ENCODE results near the gene COG4.
"Not testable (repeated sequence)": the region's sequence is repeated elsewhere in the genome, so short reads cannot be mapped to it uniquely, and the experiment has no call there.

Gene COG4

GRCh38 chr16:70553645-70554044, 30.3 kb upstream of the COG4 start:
- DNase-seq (ENCODE audit: insufficient read length) (no peak), FAIRE-seq (no peak)
- TF ChIP-seq TAF1 (IDR thresholded peaks at IDR 0.05; ENCODE audit: borderline replicate concordance, low read depth, low read length) (no peak), POLR2AphosphoS5 (IDR thresholded peaks at IDR 0.05; ENCODE audit: low read depth, low read length) (no peak), POLR2A (IDR thresholded peaks at IDR 0.05; ENCODE audit: low read depth, low read length) (no peak)

GRCh38 chr16:70552675-70553074, 29.3 kb upstream of the COG4 start:
- TF ChIP-seq POLR2AphosphoS5 (IDR thresholded peaks at IDR 0.05; ENCODE audit: low read depth, low read length) (no peak), POLR2A (IDR thresholded peaks at IDR 0.05; ENCODE audit: low read depth, low read length) (no peak), TAF1 (IDR thresholded peaks at IDR 0.05; ENCODE audit: borderline replicate concordance, low read depth, low read length) (no peak)
- DNase-seq (ENCODE audit: insufficient read length) (no peak), FAIRE-seq (no peak)

GRCh38 chr16:70551788-70552187, 28.4 kb upstream of the COG4 start:
- TF ChIP-seq POLR2AphosphoS5 (IDR thresholded peaks at IDR 0.05; ENCODE audit: low read depth, low read length) = no peak
- TF ChIP-seq TAF1 (IDR thresholded peaks at IDR 0.05; ENCODE audit: borderline replicate concordance, low read depth, low read length) = no peak
- TF ChIP-seq POLR2A (IDR thresholded peaks at IDR 0.05; ENCODE audit: low read depth, low read length) = no peak
- DNase-seq (ENCODE audit: insufficient read length) (no peak), FAIRE-seq (no peak)

GRCh38 chr16:70550082-70550481, 26.7 kb upstream of the COG4 start:
- FAIRE-seq (no peak), DNase-seq (ENCODE audit: insufficient read length) (no peak)
- no peak for TF ChIP-seq POLR2A (IDR thresholded peaks at IDR 0.05; ENCODE audit: low read depth, low read length)
- TF ChIP-seq TAF1 (IDR thresholded peaks at IDR 0.05; ENCODE audit: borderline replicate concordance, low read depth, low read length) = no peak
- TF ChIP-seq POLR2AphosphoS5 (IDR thresholded peaks at IDR 0.05; ENCODE audit: low read depth, low read length) = no peak

- DNase-seq (ENCODE audit: insufficient read length) (no peak), FAIRE-seq (no peak)
- TF ChIP-seq POLR2AphosphoS5 (IDR thresholded peaks at IDR 0.05; ENCODE audit: low read depth, low read length) = no peak
- no peak for TF ChIP-seq POLR2A (IDR thresholded peaks at IDR 0.05; ENCODE audit: low read depth, low read length)
- no peak for TF ChIP-seq TAF1 (IDR thresholded peaks at IDR 0.05; ENCODE audit: borderline replicate concordance, low read depth, low read length)
Measured at GRCh38 chr16:70548936-70549335, 25.6 kb upstream of the COG4 start.

- no peak for FAIRE-seq
- DNase-seq (ENCODE audit: insufficient read length) = no peak
- TF ChIP-seq POLR2A (IDR thresholded peaks at IDR 0.05; ENCODE audit: low read depth, low read length) (peak; percentile 18; the same call in 1 of the 2 replicates), TAF1 (IDR thresholded peaks at IDR 0.05; ENCODE audit: borderline replicate concordance, low read depth, low read length) (no peak), POLR2AphosphoS5 (IDR thresholded peaks at IDR 0.05; ENCODE audit: low read depth, low read length) (no peak)
Measured at GRCh38 chr16:70544548-70544947, 21.2 kb upstream of the COG4 start.

- DNase-seq (ENCODE audit: insufficient read length) (no peak), FAIRE-seq (no peak)
- no peak for TF ChIP-seq POLR2A (IDR thresholded peaks at IDR 0.05; ENCODE audit: low read depth, low read length)
- TF ChIP-seq POLR2AphosphoS5 (IDR thresholded peaks at IDR 0.05; ENCODE audit: low read depth, low read length) = no peak
- TF ChIP-seq TAF1 (IDR thresholded peaks at IDR 0.05; ENCODE audit: borderline replicate concordance, low read depth, low read length) = no peak
Measured at GRCh38 chr16:70540994-70541393, 17.6 kb upstream of the COG4 start.

GRCh38 chr16:70534971-70535370, 11.6 kb upstream of the COG4 start:
- no peak for TF ChIP-seq TAF1 (IDR thresholded peaks at IDR 0.05; ENCODE audit: borderline replicate concordance, low read depth, low read length)
- TF ChIP-seq POLR2AphosphoS5 (IDR thresholded peaks at IDR 0.05; ENCODE audit: low read depth, low read length) = no peak
- TF ChIP-seq POLR2A (IDR thresholded peaks at IDR 0.05; ENCODE audit: low read depth, low read length) = no peak
- no peak for FAIRE-seq
- DNase-seq (ENCODE audit: insufficient read length) = no peak

- DNase-seq (ENCODE audit: insufficient read length); FAIRE-seq: not testable (repeated sequence)
Measured at GRCh38 chr16:70529954-70530353, 6.6 kb upstream of the COG4 start.

GRCh38 chr16:70529051-70529777, 5.9 kb upstream of the COG4 start:
- DNase-seq (ENCODE audit: insufficient read length) = no peak
- no peak for TF ChIP-seq POLR2AphosphoS5 (IDR thresholded peaks at IDR 0.05; ENCODE audit: low read depth, low read length)
- no peak for TF ChIP-seq TAF1 (IDR thresholded peaks at IDR 0.05; ENCODE audit: borderline replicate concordance, low read depth, low read length)
- FAIRE-seq = no peak

GRCh38 chr16:70527315-70527996, 4.1 kb upstream of the COG4 start:
- TF ChIP-seq POLR2AphosphoS5 (IDR thresholded peaks at IDR 0.05; ENCODE audit: low read depth, low read length) (no peak), TAF1 (IDR thresholded peaks at IDR 0.05; ENCODE audit: borderline replicate concordance, low read depth, low read length) (no peak), POLR2A (IDR thresholded peaks at IDR 0.05; ENCODE audit: low read depth, low read length) (no peak)
- DNase-seq (ENCODE audit: insufficient read length) (no peak), FAIRE-seq (no peak)

- DNase-seq (ENCODE audit: insufficient read length) (no peak), FAIRE-seq (no peak)
- TF ChIP-seq POLR2AphosphoS5 (IDR thresholded peaks at IDR 0.05; ENCODE audit: low read depth, low read length) (no peak), TAF1 (IDR thresholded peaks at IDR 0.05; ENCODE audit: borderline replicate concordance, low read depth, low read length) (no peak), POLR2A (IDR thresholded peaks at IDR 0.05; ENCODE audit: low read depth, low read length) (no peak)
Measured at GRCh38 chr16:70526403-70526802, 3.0 kb upstream of the COG4 start.

GRCh38 chr16:70524399-70524825, 1.1 kb upstream of the COG4 start:
- DNase-seq (ENCODE audit: insufficient read length); FAIRE-seq: not testable (repeated sequence)
